ENCODE results near the gene TCTN3.
"Not testable (repeated sequence)": the region's sequence is repeated elsewhere in the genome, so short reads cannot be mapped to it uniquely, and the experiment has no call there.

TCTN3 gene

DNA sequence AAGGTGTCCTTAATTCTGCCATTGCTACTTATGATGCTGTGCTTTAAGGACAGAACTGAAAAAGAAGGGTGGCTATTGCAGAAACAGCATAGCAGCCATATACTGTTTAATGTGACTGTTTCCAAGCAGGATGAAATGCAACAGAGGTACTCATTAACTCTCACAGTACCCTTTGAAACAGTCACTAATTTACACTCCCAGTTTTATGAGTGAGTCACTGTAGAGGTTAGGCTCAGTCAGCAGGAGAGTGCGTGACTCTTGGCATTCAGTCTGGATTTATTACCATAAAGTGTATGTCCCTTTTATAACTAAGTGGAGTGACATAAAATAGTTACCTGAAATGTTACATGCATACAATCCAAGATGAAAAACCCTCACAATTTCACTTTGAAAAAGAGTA, 64.9 kb downstream of the TCTN3 start:
- no peak for DNase-seq (ENCODE audit: low spot score)

DNA sequence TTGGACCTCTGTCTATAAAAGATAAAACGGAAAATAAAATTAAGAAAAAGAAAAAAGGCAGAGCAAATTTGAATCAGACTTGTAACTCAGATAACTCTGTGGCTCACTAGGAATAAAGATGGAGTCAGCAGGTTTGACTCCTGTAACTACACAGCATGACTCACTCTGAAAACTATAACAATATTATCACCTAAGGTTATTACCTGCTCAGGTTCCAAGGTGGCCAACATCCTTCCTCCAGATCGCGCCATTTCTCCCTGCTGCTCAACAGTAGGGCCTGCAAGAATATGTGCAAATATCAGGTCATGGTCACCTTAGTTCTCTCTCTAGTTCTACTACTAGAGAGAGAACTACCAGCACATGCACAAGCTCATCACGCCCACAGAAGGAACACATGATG, 67.2 kb downstream of the TCTN3 start:
- no peak for DNase-seq (ENCODE audit: low spot score)

DNA sequence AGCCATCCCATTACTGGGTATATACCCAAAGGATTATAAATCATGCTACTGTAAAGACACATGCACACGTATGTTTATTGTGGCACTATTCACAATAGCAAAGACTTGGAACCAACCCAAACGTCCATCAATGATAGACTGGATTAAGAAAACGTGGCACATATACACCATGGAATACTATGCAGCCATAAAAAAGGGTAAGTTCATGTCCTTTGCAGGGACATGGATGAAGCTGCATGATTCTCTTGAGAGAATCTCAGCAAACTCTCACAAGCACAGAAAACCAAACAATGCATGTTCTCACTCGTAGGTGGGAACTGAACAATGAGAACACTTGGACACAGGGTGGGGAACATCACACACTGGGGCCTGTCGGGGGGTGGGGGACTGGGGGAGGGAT, 73.3 kb downstream of the TCTN3 start:
- DNase-seq (ENCODE audit: low spot score): not testable (repeated sequence)

DNA sequence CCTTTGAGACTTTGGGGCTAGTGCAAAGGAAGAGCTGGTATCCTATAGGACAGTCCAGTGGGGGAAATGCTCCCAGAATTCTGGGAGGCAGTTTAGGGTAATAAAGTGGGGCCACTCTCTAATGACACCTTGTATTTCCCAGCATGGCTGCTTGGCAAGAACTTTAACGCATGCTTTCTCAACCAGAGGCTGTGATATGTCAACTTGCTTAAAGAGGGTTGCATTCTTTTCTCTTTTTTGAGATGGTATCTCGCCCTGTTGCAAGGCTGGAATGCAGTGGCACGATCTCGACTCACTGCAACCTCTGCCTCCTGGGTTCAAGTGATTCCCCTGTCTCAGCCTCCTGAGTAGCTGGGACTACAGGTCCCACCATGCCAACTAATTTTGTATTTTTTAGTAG, 75.6 kb downstream of the TCTN3 start:
- no peak for DNase-seq (ENCODE audit: low spot score)

DNA sequence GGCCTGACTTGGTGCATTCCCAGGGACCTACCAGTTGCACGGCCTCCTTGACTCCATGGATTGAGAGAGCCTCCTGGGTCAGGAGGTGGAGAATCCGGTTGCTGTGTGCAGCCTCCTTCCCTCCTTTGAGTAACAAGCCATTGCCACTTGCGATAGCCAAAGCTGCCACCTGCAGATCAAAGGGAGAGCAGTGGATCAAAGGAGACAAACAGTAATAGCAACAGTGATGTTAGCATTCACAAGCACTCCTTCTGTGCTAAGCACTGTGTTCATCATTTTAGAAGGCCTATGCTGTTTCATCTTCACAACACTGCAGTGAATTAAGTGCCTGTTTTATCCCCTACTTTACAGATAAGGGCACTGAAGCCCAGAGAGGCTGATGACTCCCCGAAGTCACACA, 77.3 kb downstream of the TCTN3 start:
- no peak for DNase-seq (ENCODE audit: low spot score)
